WTC11 (cell line): ENCODE data around the gene DOK7. TPM values are rescaled to one million over a fixed set of nuclear protein-coding genes. Genes with fewer than 3 reads are reported as not detected.

Experiments used
- ATAC-seq: fragments of 200-7000 bp; cut with Tn5 transposase; 2 replicates; pipeline ENCODE4 v1.10.0; 2021; ENCODE audit warnings: mild to moderate bottlenecking, moderate library complexity
- CTCF ChIA-PET: fragments of 300-600 bp; sonication (Branson Sonifier 250); formaldehyde crosslinking; loops from one replicate; lab custom pipeline; 2021; ENCODE audit warnings: antibody characterized with exemption; lab: Charles Lee
- POLR2A ChIA-PET: fragments of 350-600 bp; sonication (Branson Sonifier 250); formaldehyde crosslinking; loops from one replicate; lab custom pipeline; 2021; ENCODE audit warnings: antibody characterized with exemption; lab: Charles Lee
- DNase-seq: peaks from one replicate; pipeline ENCODE4 v3.0.0; 2021; ENCODE audit warnings: low spot score
- H3K27ac Mint-ChIP-seq: 2 replicates; pipeline ENCODE4 v1.8.0; 2021; ENCODE audit warnings: mixed read lengths
- H3K27me3 Mint-ChIP-seq: 2 replicates; pipeline ENCODE4 v1.8.0; 2021; ENCODE audit warnings: low read depth, mild to moderate bottlenecking, moderate library complexity, mixed read lengths
- H3K36me3 Mint-ChIP-seq: 2 replicates; pipeline ENCODE4 v1.8.0; 2021; ENCODE audit warnings: mixed read lengths
- H3K4me1 Mint-ChIP-seq: 2 replicates; pipeline ENCODE4 v1.8.0; 2022; ENCODE audit warnings: mixed read lengths
- H3K4me3 Mint-ChIP-seq: 2 replicates; pipeline ENCODE4 v1.8.0; 2021; ENCODE audit warnings: mild to moderate bottlenecking, moderate library complexity, mixed read lengths
- H3K9me3 Mint-ChIP-seq: 2 replicates; pipeline ENCODE4 v1.8.0; 2021; ENCODE audit warnings: mixed read lengths
- GABPB1 ChIP-seq: sonication (generic); formaldehyde crosslinking; IDR thresholded peaks from 2 replicates; pipeline ENCODE4 v1.8.1; 2023; ENCODE audit warnings: mild to moderate bottlenecking, missing genetic modification reagents
- GTF2I ChIP-seq: fragments of 250-450 bp; sonication (Bioruptor Pico); conservative IDR thresholded peaks from 2 replicates; pipeline ENCODE4 v1.4.0; 2021; ENCODE audit warnings: mild to moderate bottlenecking
- NFYB ChIP-seq: sonication (generic); formaldehyde crosslinking; conservative IDR thresholded peaks from 2 replicates; pipeline ENCODE4 v1.8.0; 2022; ENCODE audit warnings: low read depth, missing genetic modification reagents
- NR1H2 ChIP-seq: sonication (generic); formaldehyde crosslinking; IDR thresholded peaks from 2 replicates; pipeline ENCODE4 v1.9.0; 2021; ENCODE audit warnings: mild to moderate bottlenecking, moderate library complexity, missing genetic modification reagents
- NR3C1 ChIP-seq: sonication (generic); formaldehyde crosslinking; conservative IDR thresholded peaks from 2 replicates; pipeline ENCODE4 v1.8.1; 2023; ENCODE audit warnings: low read depth, mild to moderate bottlenecking, missing genetic modification reagents
- OVOL2 ChIP-seq: fragments of 250-450 bp; sonication (Bioruptor Pico); IDR thresholded peaks from 2 replicates; pipeline ENCODE4 v1.9.0; 2021; ENCODE audit warnings: mild to moderate bottlenecking, borderline replicate concordance
- SOX15 ChIP-seq: fragments of 250-450 bp; sonication (Bioruptor Pico); IDR thresholded peaks from 2 replicates; pipeline ENCODE4 v1.9.0; 2021; ENCODE audit warnings: mild to moderate bottlenecking
- TCF7 ChIP-seq: sonication (generic); formaldehyde crosslinking; IDR thresholded peaks from 2 replicates; pipeline ENCODE4 v1.8.0; 2022; ENCODE audit warnings: mild to moderate bottlenecking, low read depth, missing genetic modification reagents, moderate library complexity
- ZNF138 ChIP-seq: sonication (generic); formaldehyde crosslinking; conservative IDR thresholded peaks from 2 replicates; pipeline ENCODE4 v1.8.1; 2022; ENCODE audit warnings: mild to moderate bottlenecking, moderate library complexity, missing genetic modification reagents
- ZNF317 ChIP-seq: sonication (generic); formaldehyde crosslinking; IDR thresholded peaks from 2 replicates; pipeline ENCODE4 v1.8.1; 2023; ENCODE audit warnings: low read depth, mild to moderate bottlenecking, moderate library complexity, missing genetic modification reagents, borderline replicate concordance
- ZNF416 ChIP-seq: fragments of 250-450 bp; sonication (Bioruptor Pico); IDR thresholded peaks from 2 replicates; pipeline ENCODE4 v1.9.0; 2021; ENCODE audit warnings: mild to moderate bottlenecking, inconsistent platforms
- ZNF423 ChIP-seq: fragments of 250-450 bp; sonication (Bioruptor Pico); IDR thresholded peaks from 2 replicates; pipeline ENCODE4 v2.1.2; 2022; ENCODE audit warnings: mild to moderate bottlenecking, moderate library complexity
- total RNA-seq: library from RNA; stranded (reverse); gene quantifications from 3 replicates; pipeline ENCODE4 v1.2.3, GENCODE V29; 2021
- TF ChIP-seq, protein P1 (sequence below): sonication (generic); formaldehyde crosslinking; IDR thresholded peaks from 2 replicates; pipeline ENCODE4 v1.8.0; 2023; ENCODE audit warnings: mild to moderate bottlenecking, missing genetic modification reagents
- TF ChIP-seq, protein P2 (sequence below): sonication (generic); formaldehyde crosslinking; IDR thresholded peaks from 2 replicates; pipeline ENCODE4 v1.8.1; 2023; ENCODE audit warnings: mild to moderate bottlenecking, missing genetic modification reagents, moderate library complexity
- TF ChIP-seq, protein P3 (sequence below): sonication (generic); formaldehyde crosslinking; IDR thresholded peaks from 2 replicates; pipeline ENCODE4 v1.8.1; 2023; ENCODE audit warnings: mild to moderate bottlenecking, missing genetic modification reagents
- TF ChIP-seq, protein P4 (sequence below): sonication (generic); formaldehyde crosslinking; IDR thresholded peaks from 2 replicates; pipeline ENCODE4 v1.8.1; 2022; ENCODE audit warnings: mild to moderate bottlenecking, moderate library complexity, missing genetic modification reagents
- TF ChIP-seq, protein P5 (sequence below): sonication (generic); formaldehyde crosslinking; conservative IDR thresholded peaks from 2 replicates; pipeline ENCODE4 v1.8.1; 2022; ENCODE audit warnings: mild to moderate bottlenecking, missing genetic modification reagents
- TF ChIP-seq, protein P6 (sequence below): sonication (generic); formaldehyde crosslinking; IDR thresholded peaks from 2 replicates; pipeline ENCODE4 v1.8.1; 2023; ENCODE audit warnings: mild to moderate bottlenecking, missing genetic modification reagents, borderline replicate concordance

The DOK7 gene
- total RNA-seq, 1 experiment from 2014 or later: 0.22 TPM

DNA sequence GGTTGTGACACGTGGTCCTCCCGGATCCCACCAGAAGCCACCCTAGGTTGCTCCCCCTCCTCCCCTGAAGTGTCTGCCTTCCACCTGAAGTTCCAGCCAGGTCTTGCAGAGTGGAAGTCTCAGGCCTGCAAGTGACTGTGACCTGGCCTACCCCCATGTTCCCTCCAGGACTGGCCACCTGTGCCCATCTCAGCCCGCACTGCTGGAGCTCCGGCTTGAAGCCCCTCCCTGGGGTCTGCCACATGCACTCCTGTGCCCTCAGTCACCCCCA, 27.5 kb upstream of the DOK7 start:
- no peaks in the 10 kb centered on the region for H3K9me3 Mint-ChIP-seq
- ATAC-seq (no peak), DNase-seq (no peak)
- no peak overlapping the region for H3K4me3 Mint-ChIP-seq
- TF ChIP-seq SOX15 (no peak), TCF7 (CRISPR knock-in tag) (no peak), NR1H2 (CRISPR knock-in tag) (no peak), ZNF138 (CRISPR knock-in tag) (no peak), ZNF317 (CRISPR knock-in tag) (no peak)
- TF ChIP-seq, protein P1, sequence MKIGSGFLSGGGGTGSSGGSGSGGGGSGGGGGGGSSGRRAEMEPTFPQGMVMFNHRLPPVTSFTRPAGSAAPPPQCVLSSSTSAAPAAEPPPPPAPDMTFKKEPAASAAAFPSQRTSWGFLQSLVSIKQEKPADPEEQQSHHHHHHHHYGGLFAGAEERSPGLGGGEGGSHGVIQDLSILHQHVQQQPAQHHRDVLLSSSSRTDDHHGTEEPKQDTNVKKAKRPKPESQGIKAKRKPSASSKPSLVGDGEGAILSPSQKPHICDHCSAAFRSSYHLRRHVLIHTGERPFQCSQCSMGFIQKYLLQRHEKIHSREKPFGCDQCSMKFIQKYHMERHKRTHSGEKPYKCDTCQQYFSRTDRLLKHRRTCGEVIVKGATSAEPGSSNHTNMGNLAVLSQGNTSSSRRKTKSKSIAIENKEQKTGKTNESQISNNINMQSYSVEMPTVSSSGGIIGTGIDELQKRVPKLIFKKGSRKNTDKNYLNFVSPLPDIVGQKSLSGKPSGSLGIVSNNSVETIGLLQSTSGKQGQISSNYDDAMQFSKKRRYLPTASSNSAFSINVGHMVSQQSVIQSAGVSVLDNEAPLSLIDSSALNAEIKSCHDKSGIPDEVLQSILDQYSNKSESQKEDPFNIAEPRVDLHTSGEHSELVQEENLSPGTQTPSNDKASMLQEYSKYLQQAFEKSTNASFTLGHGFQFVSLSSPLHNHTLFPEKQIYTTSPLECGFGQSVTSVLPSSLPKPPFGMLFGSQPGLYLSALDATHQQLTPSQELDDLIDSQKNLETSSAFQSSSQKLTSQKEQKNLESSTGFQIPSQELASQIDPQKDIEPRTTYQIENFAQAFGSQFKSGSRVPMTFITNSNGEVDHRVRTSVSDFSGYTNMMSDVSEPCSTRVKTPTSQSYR (CRISPR knock-in tag): no peak
- TF ChIP-seq, protein P2, sequence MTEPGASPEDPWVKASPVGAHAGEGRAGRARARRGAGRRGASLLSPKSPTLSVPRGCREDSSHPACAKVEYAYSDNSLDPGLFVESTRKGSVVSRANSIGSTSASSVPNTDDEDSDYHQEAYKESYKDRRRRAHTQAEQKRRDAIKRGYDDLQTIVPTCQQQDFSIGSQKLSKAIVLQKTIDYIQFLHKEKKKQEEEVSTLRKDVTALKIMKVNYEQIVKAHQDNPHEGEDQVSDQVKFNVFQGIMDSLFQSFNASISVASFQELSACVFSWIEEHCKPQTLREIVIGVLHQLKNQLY (CRISPR knock-in tag): no peak
- TF ChIP-seq, protein P3, sequence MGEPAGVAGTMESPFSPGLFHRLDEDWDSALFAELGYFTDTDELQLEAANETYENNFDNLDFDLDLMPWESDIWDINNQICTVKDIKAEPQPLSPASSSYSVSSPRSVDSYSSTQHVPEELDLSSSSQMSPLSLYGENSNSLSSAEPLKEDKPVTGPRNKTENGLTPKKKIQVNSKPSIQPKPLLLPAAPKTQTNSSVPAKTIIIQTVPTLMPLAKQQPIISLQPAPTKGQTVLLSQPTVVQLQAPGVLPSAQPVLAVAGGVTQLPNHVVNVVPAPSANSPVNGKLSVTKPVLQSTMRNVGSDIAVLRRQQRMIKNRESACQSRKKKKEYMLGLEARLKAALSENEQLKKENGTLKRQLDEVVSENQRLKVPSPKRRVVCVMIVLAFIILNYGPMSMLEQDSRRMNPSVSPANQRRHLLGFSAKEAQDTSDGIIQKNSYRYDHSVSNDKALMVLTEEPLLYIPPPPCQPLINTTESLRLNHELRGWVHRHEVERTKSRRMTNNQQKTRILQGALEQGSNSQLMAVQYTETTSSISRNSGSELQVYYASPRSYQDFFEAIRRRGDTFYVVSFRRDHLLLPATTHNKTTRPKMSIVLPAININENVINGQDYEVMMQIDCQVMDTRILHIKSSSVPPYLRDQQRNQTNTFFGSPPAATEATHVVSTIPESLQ (CRISPR knock-in tag): no peak
- TF ChIP-seq, protein P4, sequence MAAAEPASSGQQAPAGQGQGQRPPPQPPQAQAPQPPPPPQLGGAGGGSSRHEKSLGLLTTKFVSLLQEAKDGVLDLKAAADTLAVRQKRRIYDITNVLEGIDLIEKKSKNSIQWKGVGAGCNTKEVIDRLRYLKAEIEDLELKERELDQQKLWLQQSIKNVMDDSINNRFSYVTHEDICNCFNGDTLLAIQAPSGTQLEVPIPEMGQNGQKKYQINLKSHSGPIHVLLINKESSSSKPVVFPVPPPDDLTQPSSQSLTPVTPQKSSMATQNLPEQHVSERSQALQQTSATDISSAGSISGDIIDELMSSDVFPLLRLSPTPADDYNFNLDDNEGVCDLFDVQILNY (CRISPR knock-in tag): no peak
- H3K4me1 Mint-ChIP-seq: no peaks in the 10 kb centered on the region
- ChIA-PET POLR2A (interaction anchor here (0.8 kb wide), 1 partner anchor 20 kb away, joined by 3 read pairs; no protein-coding TSS in a partner anchor), CTCF (interaction anchor here (1.4 to 2.9 kb wide), 11 partner anchors 8 to 117 kb away, joined by 3 to 51 read pairs (median 12); no protein-coding TSS in a partner anchor)
- H3K27me3 Mint-ChIP-seq: no peaks in the 10 kb centered on the region
- no peaks in the 10 kb centered on the region for H3K36me3 Mint-ChIP-seq
- no peak overlapping the region for H3K27ac Mint-ChIP-seq

DNA sequence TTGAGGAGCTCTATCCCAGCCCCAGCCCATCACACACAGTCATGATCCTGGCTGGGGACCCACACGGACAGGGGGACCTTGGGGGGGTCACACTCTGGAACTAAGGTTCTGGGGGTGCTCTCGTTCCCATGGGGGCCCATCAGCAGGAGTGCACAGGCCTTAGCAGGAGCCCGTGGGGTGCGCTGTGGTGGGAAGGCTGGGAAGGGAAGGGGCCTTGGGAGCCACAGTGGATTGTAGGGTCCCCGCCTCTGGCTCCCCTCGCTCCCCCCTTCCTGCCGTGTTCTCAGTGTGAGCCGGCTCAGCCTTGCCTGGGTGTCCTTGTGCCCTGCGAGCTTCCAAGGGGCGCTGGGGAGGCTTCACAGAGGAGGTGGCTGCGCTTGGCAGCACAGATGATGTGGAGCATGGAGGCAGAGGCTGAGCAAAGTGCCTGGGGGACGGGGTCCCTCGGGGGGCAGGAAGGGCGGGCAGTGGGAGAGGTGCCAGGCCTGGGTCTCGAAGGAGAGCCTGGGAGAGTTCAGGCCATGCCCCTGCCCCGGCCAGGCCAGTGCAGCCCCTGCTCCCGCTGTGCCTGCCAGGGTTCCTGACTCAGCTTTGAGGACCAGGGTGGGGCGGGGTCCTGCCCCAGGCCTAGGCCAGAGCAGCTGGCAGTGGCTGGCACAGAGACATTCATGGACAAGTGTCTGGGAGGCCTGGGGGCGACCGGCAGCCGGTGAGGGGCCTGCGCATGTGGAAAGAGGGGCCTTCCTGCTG, 26.9 kb upstream of the DOK7 start:
- Mint-ChIP-seq H3K4me3 (no peak overlapping the region), H3K36me3 (no peaks in the 10 kb centered on the region), H3K27me3 (no peaks in the 10 kb centered on the region), H3K9me3 (no peaks in the 10 kb centered on the region), H3K27ac (no peak overlapping the region), H3K4me1 (no peaks in the 10 kb centered on the region)
- ATAC-seq (no peak), DNase-seq (no peak)
- POLR2A ChIA-PET: no interaction called here
- no peak for TF ChIP-seq ZNF416 (CRISPR knock-in tag)
- TF ChIP-seq, protein P5, sequence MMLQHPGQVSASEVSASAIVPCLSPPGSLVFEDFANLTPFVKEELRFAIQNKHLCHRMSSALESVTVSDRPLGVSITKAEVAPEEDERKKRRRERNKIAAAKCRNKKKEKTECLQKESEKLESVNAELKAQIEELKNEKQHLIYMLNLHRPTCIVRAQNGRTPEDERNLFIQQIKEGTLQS (CRISPR knock-in tag): no peak
- TF ChIP-seq OVOL2 (CRISPR knock-in tag): no peak
- no peak for TF ChIP-seq GABPB1 (CRISPR knock-in tag)
- TF ChIP-seq NR3C1 (CRISPR knock-in tag): no peak
- TF ChIP-seq, protein P4 (CRISPR knock-in tag): no peak
- TF ChIP-seq GTF2I (CRISPR knock-in tag): no peak
- TF ChIP-seq, protein P6, sequence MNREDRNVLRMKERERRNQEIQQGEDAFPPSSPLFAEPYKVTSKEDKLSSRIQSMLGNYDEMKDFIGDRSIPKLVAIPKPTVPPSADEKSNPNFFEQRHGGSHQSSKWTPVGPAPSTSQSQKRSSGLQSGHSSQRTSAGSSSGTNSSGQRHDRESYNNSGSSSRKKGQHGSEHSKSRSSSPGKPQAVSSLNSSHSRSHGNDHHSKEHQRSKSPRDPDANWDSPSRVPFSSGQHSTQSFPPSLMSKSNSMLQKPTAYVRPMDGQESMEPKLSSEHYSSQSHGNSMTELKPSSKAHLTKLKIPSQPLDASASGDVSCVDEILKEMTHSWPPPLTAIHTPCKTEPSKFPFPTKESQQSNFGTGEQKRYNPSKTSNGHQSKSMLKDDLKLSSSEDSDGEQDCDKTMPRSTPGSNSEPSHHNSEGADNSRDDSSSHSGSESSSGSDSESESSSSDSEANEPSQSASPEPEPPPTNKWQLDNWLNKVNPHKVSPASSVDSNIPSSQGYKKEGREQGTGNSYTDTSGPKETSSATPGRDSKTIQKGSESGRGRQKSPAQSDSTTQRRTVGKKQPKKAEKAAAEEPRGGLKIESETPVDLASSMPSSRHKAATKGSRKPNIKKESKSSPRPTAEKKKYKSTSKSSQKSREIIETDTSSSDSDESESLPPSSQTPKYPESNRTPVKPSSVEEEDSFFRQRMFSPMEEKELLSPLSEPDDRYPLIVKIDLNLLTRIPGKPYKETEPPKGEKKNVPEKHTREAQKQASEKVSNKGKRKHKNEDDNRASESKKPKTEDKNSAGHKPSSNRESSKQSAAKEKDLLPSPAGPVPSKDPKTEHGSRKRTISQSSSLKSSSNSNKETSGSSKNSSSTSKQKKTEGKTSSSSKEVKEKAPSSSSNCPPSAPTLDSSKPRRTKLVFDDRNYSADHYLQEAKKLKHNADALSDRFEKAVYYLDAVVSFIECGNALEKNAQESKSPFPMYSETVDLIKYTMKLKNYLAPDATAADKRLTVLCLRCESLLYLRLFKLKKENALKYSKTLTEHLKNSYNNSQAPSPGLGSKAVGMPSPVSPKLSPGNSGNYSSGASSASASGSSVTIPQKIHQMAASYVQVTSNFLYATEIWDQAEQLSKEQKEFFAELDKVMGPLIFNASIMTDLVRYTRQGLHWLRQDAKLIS (CRISPR knock-in tag): no peak
- no peak for TF ChIP-seq ZNF423 (CRISPR knock-in tag)
- no peak for TF ChIP-seq NFYB (CRISPR knock-in tag)
- CTCF ChIA-PET: interaction anchor here (2.0 to 2.9 kb wide), 4 partner anchors 44 to 118 kb away, joined by 8 to 51 read pairs (median 36); no protein-coding TSS in a partner anchor
